H1 (cell line): ENCODE results near the gene DEUP1. TPM values are rescaled to one million over a fixed set of nuclear protein-coding genes. Genes with fewer than 3 reads are reported as not detected.

Experiments
- ASH2L ChIP-seq: fragments of 200-600, 300-600 bp; sonication (generic); IDR thresholded peaks from one replicate; pipeline ENCODE4 v1.7.1; 2017; ENCODE audit warnings: low read length
- ATF2 ChIP-seq: IDR thresholded peaks from 2 replicates; pipeline ENCODE4 v1.6.1; 2012; ENCODE audit warnings: low read length, inconsistent platforms
- BACH1 ChIP-seq: IDR thresholded peaks from 2 replicates; pipeline ENCODE4 v1.6.1; 2012; ENCODE audit warnings: low read length, improper control_type of control experiment
- CEBPB ChIP-seq: IDR thresholded peaks from 2 replicates; pipeline ENCODE4 v1.6.1; 2012; ENCODE audit warnings: low read depth, low read length
- CTBP2 ChIP-seq: IDR thresholded peaks from 2 replicates; pipeline ENCODE4 v1.7.0; 2011; ENCODE audit warnings: borderline replicate concordance, mild to moderate bottlenecking, moderate library complexity, mixed read lengths, low read length; ENCODE audit not compliant: insufficient read depth, insufficient read length
- HDAC6 ChIP-seq: IDR thresholded peaks from one replicate; pipeline ENCODE4 v1.7.1; 2012; ENCODE audit warnings: low read depth, mild to moderate bottlenecking, inconsistent platforms, low read length, moderate library complexity
- JUN ChIP-seq: IDR thresholded peaks from 2 replicates; pipeline ENCODE4 v1.6.1; 2011; ENCODE audit warnings: low read depth, mild to moderate bottlenecking, improper control_type of control experiment, low read length
- JUND ChIP-seq: IDR thresholded peaks from 2 replicates; pipeline ENCODE4 v1.6.1; 2011; ENCODE audit warnings: mild to moderate bottlenecking, improper control_type of control experiment, low read length
- KDM1A ChIP-seq: fragments of 200-600, 300-600 bp; sonication (generic); IDR thresholded peaks from 2 replicates; pipeline ENCODE4 v1.7.1; 2016; ENCODE audit warnings: mild to moderate bottlenecking, low read length, borderline replicate concordance
- KDM4A ChIP-seq: IDR thresholded peaks from one replicate; pipeline ENCODE4 v1.7.1; 2012; ENCODE audit warnings: low read depth, mild to moderate bottlenecking, moderate library complexity, low read length, inconsistent platforms; ENCODE audit not compliant: severe bottlenecking
- PHF8 ChIP-seq: fragments of 200-600 bp; sonication (generic); conservative IDR thresholded peaks from 2 replicates; pipeline ENCODE4 v1.7.1; 2012; ENCODE audit warnings: low read depth, mild to moderate bottlenecking, inconsistent platforms, low read length, moderate library complexity
- POU5F1 ChIP-seq: IDR thresholded peaks from 2 replicates; pipeline ENCODE4 v1.6.1; 2011; ENCODE audit warnings: low read depth, mild to moderate bottlenecking, low read length, moderate library complexity
- RFX5 ChIP-seq: IDR thresholded peaks from 2 replicates; pipeline ENCODE4 v1.6.1; 2011; ENCODE audit warnings: low read depth, low read length, improper control_type of control experiment, borderline replicate concordance
- SP1 ChIP-seq: IDR thresholded peaks from 2 replicates; pipeline ENCODE4 v1.6.1; 2011; ENCODE audit warnings: low read depth, low read length
- SRF ChIP-seq: IDR thresholded peaks from 2 replicates; pipeline ENCODE4 v1.6.1; 2011; ENCODE audit warnings: mild to moderate bottlenecking, low read depth, low read length, moderate library complexity
- TAF1 ChIP-seq: IDR thresholded peaks from 2 replicates; pipeline ENCODE4 v1.6.1; 2011; ENCODE audit warnings: mild to moderate bottlenecking, low read depth, low read length
- TAF7 ChIP-seq: optimal IDR thresholded peaks from 2 replicates; pipeline ENCODE3; 2011; ENCODE audit warnings: low read depth, mild to moderate bottlenecking, inconsistent platforms, low read length, moderate library complexity, borderline replicate concordance
- TBP ChIP-seq: IDR thresholded peaks from 2 replicates; pipeline ENCODE4 v1.6.1; 2011; ENCODE audit warnings: low read depth, low read length, improper control_type of control experiment
- TEAD4 ChIP-seq: IDR thresholded peaks from 2 replicates; pipeline ENCODE4 v1.6.1; 2012; ENCODE audit warnings: low read depth, low read length, inconsistent platforms, mixed read lengths
- YY1 ChIP-seq: IDR thresholded peaks from 2 replicates; pipeline ENCODE4 v1.6.1; 2011; ENCODE audit warnings: low read depth, mild to moderate bottlenecking, low read length
- polyA plus RNA-seq, 7 experiments: library from polyadenylated mRNA; depleted of rRNA in 3 of 7; stranded (reverse) in 5 of 7; unstranded in 2 of 7; fragments of >200 nt in 5 of 7; fragments of 200-250 nt in 2 of 7; gene quantifications; 1 replicate in 5 of 7; 2 replicates in 1 of 7; 4 replicates in 1 of 7; pipeline versions ENCODE4 v1.2.1 to v1.2.3, GENCODE V29; 2011 to 2013; ENCODE audit warnings: missing spikeins in 2 of 7, mixed read lengths in 2 of 7
- total RNA-seq: library from RNA; stranded (reverse); fragmentation: NEBNext Ultra II Directional; extraction: Animal tissue kit (Norgen Biotek cat#: 25700); gene quantifications from 2 replicates; pipeline ENCODE4 v1.2.1, GENCODE V29; 2021

The DEUP1 gene
- total and polyA plus RNA-seq, 2 of the 8 experiments (the other 6 are each of a cell fraction or from before 2014, with no cell fraction given) = 0.45 TPM; not detected in 1

GRCh38 chr11:93477684-93478234, 147.2 kb downstream of the DEUP1 start (continued):
- TF ChIP-seq HDAC6 (no peak), PHF8 (no peak), TEAD4 (peak; percentile 100), JUN (no peak), CTBP2 (no peak), KDM4A (no peak), TAF7 (no peak), YY1 (no peak), BACH1 (no peak), KDM1A (no peak), ASH2L (peak; percentile 96), CEBPB (peak; percentile 85), SP1 (peak; percentile 84), TAF1 (peak; percentile 51; the same call in 1 of the 2 replicates), ATF2 (peak; percentile 75; the same call in 1 of the 2 replicates), RFX5 (no peak), TBP (peak; percentile 7; the same call in 1 of the 2 replicates), JUND (no peak; the same call in 1 of the 2 replicates), POU5F1 (no peak), SRF (no peak)
- TF ChIP-seq, all 59 proteins: peak for 12
